SK-N-SH treated with all-trans-retinoic acid at 6 μM for 48 hours (cell line): Measurements from ENCODE around the gene PRPF4.

Experiments used
- ARNTL ChIP-seq: fragments of 450-650 bp; formaldehyde crosslinking; IDR thresholded peaks from 2 replicates; pipeline ENCODE4 v1.5.0; 2020; ENCODE audit warnings: low read depth, mild to moderate bottlenecking, moderate library complexity, borderline replicate concordance
- BACH2 ChIP-seq: fragments of 250-450 bp; sonication (Bioruptor Pico); IDR thresholded peaks from 2 replicates; pipeline ENCODE4 v1.9.0; 2021; ENCODE audit warnings: mild to moderate bottlenecking, borderline replicate concordance
- GLIS3 ChIP-seq: fragments of 250-450 bp; sonication (Bioruptor Pico); IDR thresholded peaks from 2 replicates; pipeline ENCODE4 v1.5.0; 2020; ENCODE audit warnings: mild to moderate bottlenecking, moderate library complexity
- ISL1 ChIP-seq: fragments of 250-450 bp; sonication (Bioruptor Pico); IDR thresholded peaks from 2 replicates; pipeline ENCODE4 v2.1.2; 2022; ENCODE audit warnings: mild to moderate bottlenecking, moderate library complexity
- PPARA ChIP-seq: fragments of 250-450 bp; sonication (Bioruptor Pico); IDR thresholded peaks from 2 replicates; pipeline ENCODE4 v1.5.0; 2020; ENCODE audit warnings: mild to moderate bottlenecking, borderline replicate concordance
- SNAI2 ChIP-seq: fragments of 250-450 bp; sonication (Bioruptor Pico); IDR thresholded peaks from 2 replicates; pipeline ENCODE4 v1.5.0; 2020; ENCODE audit warnings: mild to moderate bottlenecking, moderate library complexity
- ZFP3 ChIP-seq: fragments of 250-450 bp; sonication (Bioruptor Pico); IDR thresholded peaks from 2 replicates; pipeline ENCODE4 v1.5.0; 2020; ENCODE audit warnings: mild to moderate bottlenecking, moderate library complexity
- ZFP30 ChIP-seq: fragments of 450-650 bp; formaldehyde crosslinking; IDR thresholded peaks from 2 replicates; pipeline ENCODE4 v1.5.0; 2022; ENCODE audit warnings: mild to moderate bottlenecking, moderate library complexity
- ZNF565 ChIP-seq: fragments of 450-650 bp; formaldehyde crosslinking; conservative IDR thresholded peaks from 2 replicates; pipeline ENCODE4 v1.5.0; 2020; ENCODE audit warnings: low read depth, mild to moderate bottlenecking, moderate library complexity
- ZNF70 ChIP-seq: fragments of 450-650 bp; formaldehyde crosslinking; IDR thresholded peaks from 2 replicates; pipeline ENCODE4 v1.5.0; 2020; ENCODE audit warnings: mild to moderate bottlenecking, moderate library complexity
- TF ChIP-seq, protein P1 (sequence below): fragments of 250-450 bp; sonication (Bioruptor Pico); IDR thresholded peaks from 2 replicates; pipeline ENCODE4 v1.8.0; 2020; ENCODE audit warnings: mild to moderate bottlenecking, moderate library complexity, borderline replicate concordance
- TF ChIP-seq, protein P2 (sequence below): fragments of 250-450 bp; sonication (Bioruptor Pico); IDR thresholded peaks from 2 replicates; pipeline ENCODE4 v1.8.0; 2021; ENCODE audit warnings: low read depth, mild to moderate bottlenecking, moderate library complexity, borderline replicate concordance
- TF ChIP-seq, protein P3 (sequence below): fragments of 250-450 bp; sonication (Bioruptor Pico); IDR thresholded peaks from 2 replicates; pipeline ENCODE4 v1.5.1; 2020; ENCODE audit warnings: low read depth, mild to moderate bottlenecking, moderate library complexity

DNA sequence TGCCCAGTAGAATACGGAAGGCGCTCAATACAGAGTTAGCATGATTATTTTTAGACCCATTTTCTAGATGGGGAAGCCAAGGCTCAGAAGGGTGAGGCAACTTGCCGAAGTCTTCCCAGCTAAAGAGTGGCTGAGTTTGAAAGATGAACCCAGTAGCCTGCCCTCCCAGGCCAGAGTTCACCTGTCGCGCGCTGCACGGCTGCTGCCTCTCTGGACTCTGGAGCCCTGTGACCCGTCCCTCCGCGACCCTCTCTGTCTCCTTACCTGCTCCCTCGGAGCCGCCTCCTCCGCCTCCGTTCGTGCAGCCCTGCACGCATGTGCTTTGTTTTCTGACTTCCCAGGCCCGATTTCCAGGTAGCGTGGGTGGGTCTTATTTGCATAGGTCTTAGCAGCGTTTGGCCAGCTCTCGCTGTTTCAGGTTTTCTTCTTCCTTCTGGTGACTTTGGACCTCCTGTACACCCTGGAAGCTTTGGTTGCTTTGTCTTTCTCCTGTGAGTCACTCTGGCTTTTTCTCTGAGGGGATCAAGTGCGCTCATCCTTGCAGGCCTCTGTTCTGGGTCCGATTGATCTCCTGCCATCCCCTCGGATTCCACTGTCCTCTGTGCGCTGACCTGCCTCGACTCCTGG is 27.4 kb downstream of the PRPF4 start, which contains the start of gene RNF183:
- TF ChIP-seq, protein P1, sequence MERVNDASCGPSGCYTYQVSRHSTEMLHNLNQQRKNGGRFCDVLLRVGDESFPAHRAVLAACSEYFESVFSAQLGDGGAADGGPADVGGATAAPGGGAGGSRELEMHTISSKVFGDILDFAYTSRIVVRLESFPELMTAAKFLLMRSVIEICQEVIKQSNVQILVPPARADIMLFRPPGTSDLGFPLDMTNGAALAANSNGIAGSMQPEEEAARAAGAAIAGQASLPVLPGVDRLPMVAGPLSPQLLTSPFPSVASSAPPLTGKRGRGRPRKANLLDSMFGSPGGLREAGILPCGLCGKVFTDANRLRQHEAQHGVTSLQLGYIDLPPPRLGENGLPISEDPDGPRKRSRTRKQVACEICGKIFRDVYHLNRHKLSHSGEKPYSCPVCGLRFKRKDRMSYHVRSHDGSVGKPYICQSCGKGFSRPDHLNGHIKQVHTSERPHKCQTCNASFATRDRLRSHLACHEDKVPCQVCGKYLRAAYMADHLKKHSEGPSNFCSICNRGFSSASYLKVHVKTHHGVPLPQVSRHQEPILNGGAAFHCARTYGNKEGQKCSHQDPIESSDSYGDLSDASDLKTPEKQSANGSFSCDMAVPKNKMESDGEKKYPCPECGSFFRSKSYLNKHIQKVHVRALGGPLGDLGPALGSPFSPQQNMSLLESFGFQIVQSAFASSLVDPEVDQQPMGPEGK (CRISPR knock-in tag) = no peak
- TF ChIP-seq ISL1 (CRISPR knock-in tag) = no peak
- TF ChIP-seq, protein P2, sequence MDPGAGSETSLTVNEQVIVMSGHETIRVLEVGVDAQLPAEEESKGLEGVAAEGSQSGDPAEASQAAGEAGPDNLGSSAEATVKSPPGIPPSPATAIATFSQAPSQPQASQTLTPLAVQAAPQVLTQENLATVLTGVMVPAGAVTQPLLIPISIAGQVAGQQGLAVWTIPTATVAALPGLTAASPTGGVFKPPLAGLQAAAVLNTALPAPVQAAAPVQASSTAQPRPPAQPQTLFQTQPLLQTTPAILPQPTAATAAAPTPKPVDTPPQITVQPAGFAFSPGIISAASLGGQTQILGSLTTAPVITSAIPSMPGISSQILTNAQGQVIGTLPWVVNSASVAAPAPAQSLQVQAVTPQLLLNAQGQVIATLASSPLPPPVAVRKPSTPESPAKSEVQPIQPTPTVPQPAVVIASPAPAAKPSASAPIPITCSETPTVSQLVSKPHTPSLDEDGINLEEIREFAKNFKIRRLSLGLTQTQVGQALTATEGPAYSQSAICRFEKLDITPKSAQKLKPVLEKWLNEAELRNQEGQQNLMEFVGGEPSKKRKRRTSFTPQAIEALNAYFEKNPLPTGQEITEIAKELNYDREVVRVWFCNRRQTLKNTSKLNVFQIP = no peak
- no peak for TF ChIP-seq ZFP3 (CRISPR knock-in tag)
- TF ChIP-seq ZNF565 (CRISPR knock-in tag) = no peak
- TF ChIP-seq ZFP30 = no peak
- TF ChIP-seq SNAI2 (CRISPR knock-in tag) = no peak
- no peak for TF ChIP-seq PPARA
- TF ChIP-seq, protein P3, sequence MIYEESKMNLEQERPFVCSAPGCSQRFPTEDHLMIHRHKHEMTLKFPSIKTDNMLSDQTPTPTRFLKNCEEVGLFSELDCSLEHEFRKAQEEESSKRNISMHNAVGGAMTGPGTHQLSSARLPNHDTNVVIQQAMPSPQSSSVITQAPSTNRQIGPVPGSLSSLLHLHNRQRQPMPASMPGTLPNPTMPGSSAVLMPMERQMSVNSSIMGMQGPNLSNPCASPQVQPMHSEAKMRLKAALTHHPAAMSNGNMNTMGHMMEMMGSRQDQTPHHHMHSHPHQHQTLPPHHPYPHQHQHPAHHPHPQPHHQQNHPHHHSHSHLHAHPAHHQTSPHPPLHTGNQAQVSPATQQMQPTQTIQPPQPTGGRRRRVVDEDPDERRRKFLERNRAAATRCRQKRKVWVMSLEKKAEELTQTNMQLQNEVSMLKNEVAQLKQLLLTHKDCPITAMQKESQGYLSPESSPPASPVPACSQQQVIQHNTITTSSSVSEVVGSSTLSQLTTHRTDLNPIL (CRISPR knock-in tag) = no peak
- TF ChIP-seq ARNTL (CRISPR knock-in tag) = no peak
- no peak for TF ChIP-seq ZNF70 (CRISPR knock-in tag)
- TF ChIP-seq BACH2 (CRISPR knock-in tag) = no peak
- TF ChIP-seq GLIS3 (CRISPR knock-in tag) = no peak
